ENCODE results near the gene CDC42EP5.

CDC42EP5 gene

GRCh38 chr19:54434112-54434872, 38.8 kb downstream of the CDC42EP5 start:
- H3K27ac Mint-ChIP-seq = no peak overlapping the region
- H3K9me3 Mint-ChIP-seq = no peaks in the 10 kb centered on the region
- DNase-seq = no peak
- peaks cover 18% of the 10 kb centered on the region for H3K36me3 Mint-ChIP-seq (ENCODE audit: low read depth)
- peaks cover 24% of the 10 kb centered on the region for H3K4me1 Mint-ChIP-seq (ENCODE audit: low read depth)
- H3K27me3 Mint-ChIP-seq = peaks cover 2% of the 10 kb centered on the region
- no peak overlapping the region for H3K4me3 Mint-ChIP-seq

GRCh38 chr19:54433697-54434096, 39.4 kb downstream of the CDC42EP5 start:
- DNase-seq = no peak
- Mint-ChIP-seq H3K4me1 (ENCODE audit: low read depth) (peaks cover 18% of the 10 kb centered on the region), H3K4me3 (no peak overlapping the region), H3K9me3 (no peaks in the 10 kb centered on the region), H3K36me3 (ENCODE audit: low read depth) (peaks cover 12% of the 10 kb centered on the region), H3K27me3 (peaks cover 8% of the 10 kb centered on the region), H3K27ac (no peak overlapping the region)

- H3K27ac Mint-ChIP-seq = no peak overlapping the region
- H3K9me3 Mint-ChIP-seq = no peaks in the 10 kb centered on the region
- H3K36me3 Mint-ChIP-seq (ENCODE audit: low read depth) = peaks cover 4% of the 10 kb centered on the region
Observed at GRCh38 chr19:54432144-54432738, 40.9 kb downstream of the CDC42EP5 start.

GRCh38 chr19:54431255-54431838, 41.7 kb downstream of the CDC42EP5 start:
- peaks cover 18% of the 10 kb centered on the region for H3K4me1 Mint-ChIP-seq (ENCODE audit: low read depth)
- H3K27me3 Mint-ChIP-seq = peaks cover 22% of the 10 kb centered on the region
- H3K4me3 Mint-ChIP-seq = peak overlapping the region; percentile 35
- H3K27ac Mint-ChIP-seq = no peak overlapping the region
- DNase-seq = no peak
- no peaks in the 10 kb centered on the region for H3K9me3 Mint-ChIP-seq
- peaks cover 2% of the 10 kb centered on the region for H3K36me3 Mint-ChIP-seq (ENCODE audit: low read depth)

More at GRCh38 chr19:54432144-54432738, 40.9 kb downstream of the CDC42EP5 start:
- Mint-ChIP-seq H3K4me3 (no peak overlapping the region), H3K4me1 (ENCODE audit: low read depth) (peaks cover 18% of the 10 kb centered on the region), H3K27me3 (peaks cover 17% of the 10 kb centered on the region)
- DNase-seq = no peak

GRCh38 chr19:54430306-54431254, 42.5 kb downstream of the CDC42EP5 start:
- Mint-ChIP-seq H3K27ac (no peak overlapping the region), H3K4me3 (peak overlapping the region; percentile 35), H3K9me3 (no peaks in the 10 kb centered on the region), H3K4me1 (ENCODE audit: low read depth) (peaks cover 18% of the 10 kb centered on the region), H3K36me3 (ENCODE audit: low read depth) (peaks cover 2% of the 10 kb centered on the region), H3K27me3 (peaks cover 30% of the 10 kb centered on the region)
- peak; percentile 71 for DNase-seq

GRCh38 chr19:54429545-54430227, 43.4 kb downstream of the CDC42EP5 start:
- Mint-ChIP-seq H3K36me3 (ENCODE audit: low read depth) (no peaks in the 10 kb centered on the region), H3K27ac (no peak overlapping the region), H3K9me3 (no peaks in the 10 kb centered on the region), H3K4me3 (no peak overlapping the region), H3K27me3 (peaks cover 39% of the 10 kb centered on the region), H3K4me1 (ENCODE audit: low read depth) (peaks cover 12% of the 10 kb centered on the region)
- DNase-seq = no peak

GRCh38 chr19:54429176-54429495, 44.0 kb downstream of the CDC42EP5 start:
- Mint-ChIP-seq H3K27me3 (peaks cover 44% of the 10 kb centered on the region), H3K4me1 (ENCODE audit: low read depth) (peaks cover 8% of the 10 kb centered on the region), H3K4me3 (no peak overlapping the region), H3K27ac (no peak overlapping the region), H3K9me3 (no peaks in the 10 kb centered on the region), H3K36me3 (ENCODE audit: low read depth) (no peaks in the 10 kb centered on the region)
- DNase-seq = no peak

- DNase-seq = no peak
- Mint-ChIP-seq H3K4me3 (no peak overlapping the region), H3K4me1 (ENCODE audit: low read depth) (peaks cover 5% of the 10 kb centered on the region), H3K9me3 (no peaks in the 10 kb centered on the region), H3K27me3 (peaks cover 50% of the 10 kb centered on the region), H3K36me3 (ENCODE audit: low read depth) (no peaks in the 10 kb centered on the region), H3K27ac (no peak overlapping the region)
Observed at GRCh38 chr19:54428323-54429175, 44.5 kb downstream of the CDC42EP5 start.

GRCh38 chr19:54427586-54427985, 45.5 kb downstream of the CDC42EP5 start:
- peaks cover 5% of the 10 kb centered on the region for H3K4me1 Mint-ChIP-seq (ENCODE audit: low read depth)
- peaks cover 55% of the 10 kb centered on the region for H3K27me3 Mint-ChIP-seq
- no peaks in the 10 kb centered on the region for H3K9me3 Mint-ChIP-seq
- no peak overlapping the region for H3K4me3 Mint-ChIP-seq
- DNase-seq = no peak
- H3K36me3 Mint-ChIP-seq (ENCODE audit: low read depth) = no peaks in the 10 kb centered on the region
- H3K27ac Mint-ChIP-seq = no peak overlapping the region

- Mint-ChIP-seq H3K4me3 (no peak overlapping the region), H3K27ac (no peak overlapping the region), H3K27me3 (peaks cover 58% of the 10 kb centered on the region), H3K36me3 (ENCODE audit: low read depth) (no peaks in the 10 kb centered on the region), H3K9me3 (no peaks in the 10 kb centered on the region), H3K4me1 (ENCODE audit: low read depth) (peaks cover 5% of the 10 kb centered on the region)
- no peak for DNase-seq
Observed at GRCh38 chr19:54426291-54426931, 46.7 kb downstream of the CDC42EP5 start.

- no peaks in the 10 kb centered on the region for H3K4me1 Mint-ChIP-seq (ENCODE audit: low read depth)
- H3K27ac Mint-ChIP-seq = no peak overlapping the region
- DNase-seq = no peak
- no peaks in the 10 kb centered on the region for H3K9me3 Mint-ChIP-seq
- peaks cover 62% of the 10 kb centered on the region for H3K27me3 Mint-ChIP-seq
- no peaks in the 10 kb centered on the region for H3K36me3 Mint-ChIP-seq (ENCODE audit: low read depth)
- no peak overlapping the region for H3K4me3 Mint-ChIP-seq
Observed at GRCh38 chr19:54425382-54425723, 47.7 kb downstream of the CDC42EP5 start.

GRCh38 chr19:54424660-54425381, 48.3 kb downstream of the CDC42EP5 start:
- Mint-ChIP-seq H3K36me3 (ENCODE audit: low read depth) (no peaks in the 10 kb centered on the region), H3K9me3 (no peaks in the 10 kb centered on the region), H3K4me3 (no peak overlapping the region), H3K27me3 (peaks cover 64% of the 10 kb centered on the region), H3K4me1 (ENCODE audit: low read depth) (no peaks in the 10 kb centered on the region), H3K27ac (no peak overlapping the region)
- no peak for DNase-seq
